Left forelimb (tissue), 1 donor: ENCODE data around the gene CARD10.

Experiments
- DNase-seq: peaks from one replicate; pipeline ENCODE4 v3.0.0-alpha.2; 2018; ENCODE audit warnings: low spot score

The CARD10 gene

DNA sequence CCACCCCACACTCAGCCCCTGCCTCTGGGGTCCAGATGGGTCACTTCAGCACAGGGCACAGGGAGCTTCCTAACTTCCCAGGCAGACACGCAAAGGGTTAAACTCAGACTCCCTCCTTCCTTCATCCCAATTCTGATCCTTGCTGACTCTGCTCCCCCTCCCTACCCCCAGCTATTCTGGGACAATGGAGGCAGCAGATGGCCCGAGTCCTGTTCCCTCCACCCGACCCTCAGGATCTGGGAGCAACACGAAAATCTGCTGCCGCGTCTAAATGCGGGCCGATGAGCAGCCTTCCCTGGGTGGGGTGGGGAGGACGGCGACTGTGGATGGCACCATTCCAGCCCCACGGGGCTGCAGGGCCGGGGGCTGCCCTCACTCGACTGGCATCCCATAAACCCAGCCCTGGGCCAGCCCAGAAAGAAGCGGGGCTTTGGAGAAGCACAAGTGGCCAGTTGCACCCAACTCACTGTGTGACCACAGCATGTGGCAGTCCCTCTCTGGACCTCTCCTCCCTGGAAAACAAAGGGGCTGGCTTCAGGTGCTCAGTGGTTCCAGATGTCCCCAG, 51.7 kb downstream of the CARD10 start:
- DNase-seq: no peak

GRCh38 chr22:37464181-37464580, 55.0 kb downstream of the CARD10 start:
- no peak for DNase-seq

DNA sequence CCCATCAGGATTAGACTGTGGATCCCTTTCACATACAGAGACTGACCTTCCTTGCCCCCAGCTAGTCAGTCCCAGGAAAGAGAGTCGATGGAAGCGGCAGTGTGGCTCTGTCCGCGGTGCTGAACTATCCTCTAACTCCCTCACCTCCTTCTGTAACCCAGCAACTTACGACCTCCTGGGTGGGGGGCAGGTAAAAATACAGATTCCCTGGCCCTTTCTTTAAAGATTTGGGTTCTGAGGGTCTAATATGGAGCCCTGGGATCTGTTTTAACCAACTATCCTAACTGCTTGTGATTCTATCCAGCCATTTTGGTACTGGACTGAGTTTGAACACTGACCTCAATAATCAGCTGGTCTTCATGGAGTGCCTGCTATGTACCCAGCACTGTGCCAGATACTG, 56.2 kb downstream of the CARD10 start:
- DNase-seq: no peak

GRCh38 chr22:37462436-37462835, 56.8 kb downstream of the CARD10 start:
- no peak for DNase-seq

GRCh38 chr22:37461961-37462360, 57.3 kb downstream of the CARD10 start:
- DNase-seq: no peak

DNA sequence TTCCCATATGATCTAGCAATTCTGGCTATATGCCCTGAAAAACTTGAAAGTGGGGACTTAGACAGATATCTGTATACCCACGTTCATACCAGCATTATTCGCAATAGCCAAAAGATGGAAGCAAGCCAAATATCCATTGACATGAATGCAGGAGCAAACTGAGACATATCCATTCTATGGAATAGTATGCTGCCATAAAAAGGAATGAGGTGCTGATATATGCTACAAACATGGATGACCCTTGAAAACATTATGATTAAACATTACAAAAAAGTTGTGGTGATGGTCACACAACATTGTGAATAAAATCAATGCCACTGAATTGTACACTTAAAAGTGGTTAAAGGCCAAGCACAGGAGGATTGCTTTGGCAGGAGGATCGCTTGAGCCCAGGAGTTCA, 58.5 kb downstream of the CARD10 start:
- no peak for DNase-seq

DNA sequence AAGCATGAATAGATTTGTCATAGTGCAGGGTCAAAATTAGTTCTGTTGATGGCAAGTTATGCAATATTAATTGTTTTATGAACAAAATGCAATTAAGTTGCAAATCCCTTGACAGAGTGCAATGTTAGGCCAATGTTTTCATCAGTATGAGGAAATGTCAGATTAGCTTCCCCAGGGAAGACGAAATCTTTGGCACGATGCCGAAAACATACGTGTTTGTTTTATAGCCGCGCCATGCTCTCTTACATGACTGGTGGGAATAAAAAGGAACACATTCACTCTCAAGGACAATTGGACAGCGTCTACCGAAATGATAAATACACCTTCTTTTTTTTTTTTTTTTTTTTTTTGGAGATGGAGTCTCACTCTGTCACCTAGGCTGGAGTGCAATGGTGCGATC, 60.0 kb downstream of the CARD10 start:
- no peak for DNase-seq

- peak; percentile 81 for DNase-seq
These were observed 61.9 kb downstream of the CARD10 start for GRCh38 chr22:37457093-37457893.

DNA sequence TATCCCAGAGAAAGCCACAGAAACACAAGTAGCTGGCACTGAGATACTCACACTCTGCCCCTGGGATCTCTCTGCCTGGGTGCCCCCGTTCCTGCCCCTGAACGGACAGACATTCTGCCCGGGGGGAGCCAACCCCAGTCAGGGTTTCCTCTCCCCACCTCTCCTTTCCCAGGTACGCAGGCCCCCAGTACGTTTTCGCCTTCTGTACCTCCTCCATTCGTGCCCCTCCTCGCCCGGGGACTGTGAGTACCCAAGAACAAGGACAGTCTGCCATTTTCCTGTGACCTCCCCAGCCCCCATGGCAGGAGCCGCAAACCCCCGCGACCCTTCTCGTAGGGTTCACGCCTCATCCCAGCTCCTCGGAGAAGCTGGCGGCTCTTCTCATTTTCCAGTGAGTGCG, 62.9 kb downstream of the CARD10 start:
- peak; percentile 55 for DNase-seq

DNA sequence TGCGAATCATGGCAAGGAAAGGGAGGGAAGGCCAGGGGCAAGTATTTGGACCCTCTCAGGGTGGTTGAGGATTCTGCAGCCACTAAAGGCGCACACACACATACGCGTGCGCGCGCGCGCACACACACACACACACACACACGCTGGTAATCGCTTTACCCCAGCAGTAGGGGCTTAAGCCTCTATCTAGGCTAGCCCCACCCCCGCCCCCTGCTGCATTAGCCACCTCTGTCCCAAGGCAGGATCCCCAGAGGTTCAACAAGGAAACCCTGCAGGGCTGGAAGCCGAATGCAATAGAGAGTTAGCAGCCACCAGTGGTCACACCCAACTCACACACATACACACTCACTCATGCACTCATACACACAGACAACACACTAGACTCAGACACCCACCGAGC, 63.3 kb downstream of the CARD10 start:
- DNase-seq: peak; percentile 38

- DNase-seq: peak; percentile 36
These were observed 64.1 kb downstream of the CARD10 start for GRCh38 chr22:37454857-37455686.

DNA sequence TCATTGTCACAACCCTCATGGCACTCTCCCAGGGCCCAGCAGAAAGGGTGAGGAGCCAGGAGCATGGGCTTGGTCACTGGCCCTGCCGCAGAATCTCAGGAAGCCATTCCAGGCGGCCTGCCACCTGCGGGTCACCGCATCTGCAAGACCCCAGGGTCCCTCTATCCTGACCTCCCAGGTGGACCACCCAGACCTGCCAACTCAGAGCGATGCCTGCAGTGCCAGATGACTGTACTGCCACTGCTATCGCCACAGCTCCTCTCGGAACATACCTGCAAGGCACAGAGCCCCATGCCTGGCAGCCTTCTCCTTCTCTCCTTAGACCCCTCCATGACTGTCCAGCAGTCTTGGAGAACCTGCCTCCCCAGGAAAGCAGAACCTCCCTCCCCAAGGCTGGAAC, 65.5 kb downstream of the CARD10 start:
- no peak for DNase-seq

DNA sequence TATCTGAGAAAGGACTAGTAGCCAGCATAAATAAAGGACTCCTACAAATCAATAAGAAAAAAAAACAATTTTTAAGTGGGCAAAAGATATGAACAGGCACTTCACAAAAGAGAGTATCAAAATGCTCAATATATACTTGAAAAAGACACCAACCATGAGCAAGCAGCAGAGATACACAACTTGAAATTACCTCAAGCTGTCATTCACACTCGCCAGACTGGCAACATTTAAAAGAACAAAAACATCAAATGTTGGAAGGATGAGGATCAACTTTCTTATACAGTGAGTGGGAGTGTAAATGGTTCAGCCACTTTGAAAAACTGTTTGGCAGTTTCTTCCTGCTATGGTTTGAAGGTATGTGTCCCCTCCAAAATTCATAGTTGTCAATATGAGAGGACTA, 68.0 kb downstream of the CARD10 start:
- no peak for DNase-seq

DNA sequence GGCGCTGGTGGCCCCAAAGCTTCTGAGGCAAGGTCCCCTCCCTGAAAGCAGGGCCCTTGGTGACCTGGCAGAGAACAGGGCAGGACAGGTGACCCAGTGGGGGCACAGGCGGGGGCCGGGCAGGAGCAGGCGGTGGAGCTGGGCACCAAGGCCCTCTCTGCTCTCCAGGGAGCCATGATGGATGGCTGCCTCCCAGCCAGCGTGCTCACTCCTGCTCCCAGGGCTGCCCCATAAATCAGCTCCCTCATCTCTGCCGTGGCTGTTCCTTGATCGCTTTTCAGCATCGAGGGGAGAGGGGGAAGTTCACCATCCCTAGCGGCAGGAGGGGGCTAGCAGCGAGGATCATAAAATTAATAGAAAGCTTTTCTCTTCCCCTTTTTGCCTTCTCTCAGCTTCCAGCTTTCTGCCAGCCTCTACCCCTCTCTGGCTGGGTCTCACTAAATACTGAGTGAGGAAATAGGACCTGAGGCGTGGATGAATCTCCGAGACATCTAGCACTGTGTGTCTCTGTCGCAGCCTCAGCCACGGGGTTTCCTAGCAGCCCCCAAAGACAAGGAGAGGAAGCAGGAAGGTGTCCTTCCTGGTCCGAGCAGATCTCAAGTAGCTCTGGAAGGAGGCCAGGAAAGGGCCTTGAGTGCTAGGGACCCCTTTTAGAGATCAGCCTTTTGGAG, 69.7 kb downstream of the CARD10 start:
- DNase-seq: no peak

- DNase-seq: no peak
These were observed 70.6 kb downstream of the CARD10 start for GRCh38 chr22:37448516-37449127.

DNA sequence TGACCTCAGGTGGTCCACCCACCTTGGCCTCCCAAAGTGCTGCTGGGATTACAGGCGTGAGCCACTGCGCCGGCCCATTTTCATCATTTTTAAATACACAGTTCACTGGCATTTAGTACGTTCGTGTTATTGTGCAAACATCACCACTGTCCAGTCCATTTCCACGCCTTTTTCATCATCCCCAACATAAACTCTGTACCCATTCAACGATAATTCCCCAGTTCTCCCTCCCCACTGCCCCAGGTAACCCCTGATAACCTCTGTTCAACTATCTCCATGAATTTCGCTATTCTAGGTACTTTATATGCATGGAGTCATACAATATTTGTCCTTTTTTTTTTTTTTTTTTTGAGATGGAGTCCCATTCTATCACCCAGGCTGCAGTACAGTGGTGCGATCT, 73.7 kb downstream of the CARD10 start:
- no peak for DNase-seq

GRCh38 chr22:37443977-37444376, 75.2 kb downstream of the CARD10 start:
- no peak for DNase-seq

GRCh38 chr22:37443086-37443485, 76.1 kb downstream of the CARD10 start:
- DNase-seq: no peak

DNA sequence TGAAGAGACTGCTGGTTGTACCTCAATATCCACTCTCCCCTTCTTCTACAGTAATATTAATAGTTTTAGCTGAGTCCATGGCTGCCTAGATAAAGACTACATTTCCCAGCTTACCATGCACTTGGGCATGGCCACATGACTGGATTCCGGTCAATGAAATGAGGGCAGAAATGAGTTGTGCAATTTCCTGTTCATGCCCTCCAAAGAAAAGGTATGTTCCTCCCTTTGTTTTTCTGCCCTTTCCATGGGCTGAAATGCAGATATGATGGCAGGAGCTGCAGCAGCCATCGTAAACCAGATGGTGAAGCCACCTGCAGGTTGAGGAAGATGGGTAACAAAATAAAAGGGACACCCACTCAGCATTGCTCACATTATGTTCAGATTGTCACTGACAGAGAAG, 76.7 kb downstream of the CARD10 start:
- DNase-seq: no peak

GRCh38 chr22:37442135-37442534, 77.1 kb downstream of the CARD10 start:
- no peak for DNase-seq

GRCh38 chr22:37440875-37441274, 78.3 kb downstream of the CARD10 start:
- no peak for DNase-seq
